Measurements from ENCODE around the gene GOLPH3. TPM values are rescaled to one million over a fixed set of nuclear protein-coding genes. Genes with fewer than 3 reads are reported as not detected.
"Not testable (repeated sequence)": the region's sequence is repeated elsewhere in the genome, so short reads cannot be mapped to it uniquely, and the experiment has no call there.

Gene GOLPH3
- 100 to 1,000 TPM; 118 to 259 TPM for total RNA-seq

- no peaks in the 10 kb centered on the region for H3K36me3 ChIP-seq
- under 1% methylated on average over 44 of the region's 85 CpGs for WGBS
- peak within 1 kb of the TSS; percentile 100 for H3K27ac ChIP-seq
- intact Hi-C loops (cut with DNase I): loop anchor here (2.0 to 5.0 kb wide), 2 partner anchors 51 to 138 kb away; partner anchors contain the start of gene MTMR12
- peak within 1 kb of the TSS; percentile 97 to 98 for H3K4me3 ChIP-seq
- no peaks in the 10 kb centered on the region for H3K27me3 ChIP-seq (replicated peaks; ENCODE audit: insufficient read depth)
- H3K9me3 ChIP-seq: no peaks in the 10 kb centered on the region
- DNase-seq (ENCODE audit: low spot score): peak; percentile 92
- TF ChIP-seq POLR2AphosphoS5 (IDR thresholded peaks at IDR 0.05): peak; percentile 92
- peak in 2 of 4 experiments; percentile 26 to 33 for TF ChIP-seq CTCF (IDR thresholded peaks at IDR 0.05)
- peak; percentile 88 for TF ChIP-seq POLR2A (IDR thresholded peaks at IDR 0.05)
- H3K4me1 ChIP-seq (replicated peaks): peaks cover 9% of the 10 kb centered on the region
These were observed at the start of gene GOLPH3 for GRCh38 chr5:32174011-32174870. Gene GOLPH3 (minus strand): TSS chr5:32174319. CDS start chr5:32174034, 285 bp downstream.

GRCh38 chr5:32222723-32223470 lies 48.8 kb upstream of the GOLPH3 start:
- intact Hi-C loops (cut with DNase I): no loop called here
- H3K36me3 ChIP-seq: no peaks in the 10 kb centered on the region
- H3K9me3 ChIP-seq: no peaks in the 10 kb centered on the region
- H3K4me3 ChIP-seq: no peak overlapping the region
- H3K27me3 ChIP-seq (replicated peaks; ENCODE audit: insufficient read depth): no peaks in the 10 kb centered on the region
- peaks cover 10% of the 10 kb centered on the region for H3K4me1 ChIP-seq (replicated peaks)
- WGBS: 85% methylated on average over 5 of the region's 5 CpGs
- H3K27ac ChIP-seq: no peak overlapping the region
- DNase-seq (ENCODE audit: low spot score): no peak
- TF ChIP-seq CTCF (IDR thresholded peaks at IDR 0.05) (no peak), POLR2AphosphoS5 (IDR thresholded peaks at IDR 0.05) (no peak), POLR2A (IDR thresholded peaks at IDR 0.05) (no peak)

- Histone ChIP-seq H3K4me1 (replicated peaks) (no peaks in the 10 kb centered on the region), H3K27me3 (replicated peaks; ENCODE audit: insufficient read depth) (no peaks in the 10 kb centered on the region), H3K9me3 (no peaks in the 10 kb centered on the region), H3K27ac (peak overlapping the region; percentile 60 to 70), H3K36me3 (no peaks in the 10 kb centered on the region), H3K4me3 (no peak overlapping the region)
- TF ChIP-seq POLR2A (IDR thresholded peaks at IDR 0.05): no peak
- TF ChIP-seq POLR2AphosphoS5 (IDR thresholded peaks at IDR 0.05): peak; percentile 66
- TF ChIP-seq CTCF (IDR thresholded peaks at IDR 0.05): no peak
- whole genome bisulfite sequencing: 13% methylated on average over 12 of the region's 12 CpGs
- intact Hi-C loops (cut with DNase I): no loop called here
- DNase-seq (ENCODE audit: low spot score): peak; percentile 64
These were observed 43.8 kb upstream of the GOLPH3 start for GRCh38 chr5:32217886-32218396.

- H3K4me3 ChIP-seq; H3K27ac ChIP-seq; H3K9me3 ChIP-seq; H3K36me3 ChIP-seq; intact Hi-C loops (cut with DNase I); DNase-seq (ENCODE audit: low spot score); H3K27me3 ChIP-seq (replicated peaks; ENCODE audit: insufficient read depth); H3K4me1 ChIP-seq (replicated peaks): not testable (repeated sequence)
- WGBS: 96% methylated on average over 1 of the region's 1 CpG
These were observed 40.2 kb upstream of the GOLPH3 start for GRCh38 chr5:32214344-32214743.

GRCh38 chr5:32210151-32210550 lies 36.0 kb upstream of the GOLPH3 start:
- TF ChIP-seq POLR2AphosphoS5 (IDR thresholded peaks at IDR 0.05) (no peak), POLR2A (IDR thresholded peaks at IDR 0.05) (no peak), CTCF (IDR thresholded peaks at IDR 0.05) (no peak)
- 91% methylated on average over 3 of the region's 3 CpGs for WGBS
- intact Hi-C loops (cut with DNase I): no loop called here

GRCh38 chr5:32208837-32209236 lies 34.7 kb upstream of the GOLPH3 start:
- H3K4me3 ChIP-seq; H3K36me3 ChIP-seq; DNase-seq (ENCODE audit: low spot score); H3K9me3 ChIP-seq; H3K27me3 ChIP-seq (replicated peaks; ENCODE audit: insufficient read depth); H3K27ac ChIP-seq; H3K4me1 ChIP-seq (replicated peaks); intact Hi-C loops (cut with DNase I): not testable (repeated sequence)
- no CpG with 5 or more reads among the region's 31 CpGs for WGBS

More at GRCh38 chr5:32210151-32210550, 36.0 kb upstream of the GOLPH3 start:
- no peaks in the 10 kb centered on the region for H3K4me1 ChIP-seq (replicated peaks)
- no peak overlapping the region for H3K4me3 ChIP-seq
- no peak for DNase-seq (ENCODE audit: low spot score)
- no peaks in the 10 kb centered on the region for H3K27me3 ChIP-seq (replicated peaks; ENCODE audit: insufficient read depth)
- no peaks in the 10 kb centered on the region for H3K36me3 ChIP-seq
- H3K27ac ChIP-seq: no peak overlapping the region
- H3K9me3 ChIP-seq: no peaks in the 10 kb centered on the region

Measured in prostate gland (tissue), 2 donors.